Measurements from ENCODE around the gene ZNF710.
"Not testable (repeated sequence)": the region's sequence is repeated elsewhere in the genome, so short reads cannot be mapped to it uniquely, and the experiment has no call there.

Gene ZNF710

GRCh38 chr15:90067953-90068606 is 67.0 kb downstream of the ZNF710 start:
- Histone ChIP-seq H3K36me3 (ENCODE audit: insufficient read depth, low read length) (peaks cover 23% of the 10 kb centered on the region; the same call in 1 of the 2 replicates), H3K4me2 (ENCODE audit: low read depth, low read length, poor library complexity, severe bottlenecking) (no peak overlapping the region), H4K20me1 (ENCODE audit: insufficient read depth, low read length, poor library complexity, severe bottlenecking) (no peaks in the 10 kb centered on the region), H3K4me1 (ENCODE audit: insufficient read depth, low read length, poor library complexity, severe bottlenecking) (no peaks in the 10 kb centered on the region), H3K9ac (ENCODE audit: low read depth, low read length, poor library complexity, severe bottlenecking) (no peak overlapping the region), H3K9me3 (ENCODE audit: insufficient read depth, low read depth, low read length) (no peaks in the 10 kb centered on the region), H2AFZ (ENCODE audit: low read length) (no peak overlapping the region), H3K9me2 (replicated peaks; ENCODE audit: low read depth, low read length) (no peaks in the 10 kb centered on the region), H3K4me3 (ENCODE audit: low read length, poor library complexity, severe bottlenecking) (no peak overlapping the region), H3K27me3 (ENCODE audit: insufficient read depth, low read length, poor library complexity, severe bottlenecking) (no peaks in the 10 kb centered on the region), H3F3A (ENCODE audit: low read depth) (no peaks in the 10 kb centered on the region), H3K79me2 (ENCODE audit: insufficient read depth, low read length) (no peaks in the 10 kb centered on the region)
- no peak for TF ChIP-seq CTCF (conservative IDR thresholded peaks at IDR 0.05; ENCODE audit: low read length)
- TF ChIP-seq EZH2phosphoT487 (IDR thresholded peaks at IDR 0.05; ENCODE audit: borderline replicate concordance) = no peak

GRCh38 chr15:90070623-90071022 is 69.5 kb downstream of the ZNF710 start:
- H3K79me2 ChIP-seq (ENCODE audit: insufficient read depth, low read length); H3K27me3 ChIP-seq (ENCODE audit: insufficient read depth, low read length, poor library complexity, severe bottlenecking); H2AFZ ChIP-seq (ENCODE audit: low read length); H3K4me2 ChIP-seq (ENCODE audit: low read depth, low read length, poor library complexity, severe bottlenecking); H3K9ac ChIP-seq (ENCODE audit: low read depth, low read length, poor library complexity, severe bottlenecking); H3K9me2 ChIP-seq (replicated peaks; ENCODE audit: low read depth, low read length); H4K20me1 ChIP-seq (ENCODE audit: insufficient read depth, low read length, poor library complexity, severe bottlenecking); H3K4me1 ChIP-seq (ENCODE audit: insufficient read depth, low read length, poor library complexity, severe bottlenecking); H3K4me3 ChIP-seq (ENCODE audit: low read length, poor library complexity, severe bottlenecking); H3K9me3 ChIP-seq (ENCODE audit: insufficient read depth, low read depth, low read length); H3F3A ChIP-seq (ENCODE audit: low read depth): not testable (repeated sequence)
- peaks cover 42% of the 10 kb centered on the region; the same call in 1 of the 2 replicates for H3K36me3 ChIP-seq (ENCODE audit: insufficient read depth, low read length)

GRCh38 chr15:90071220-90071807 is 70.2 kb downstream of the ZNF710 start:
- Histone ChIP-seq H3F3A (ENCODE audit: low read depth) (no peaks in the 10 kb centered on the region), H3K4me2 (ENCODE audit: low read depth, low read length, poor library complexity, severe bottlenecking) (no peak overlapping the region), H3K79me2 (ENCODE audit: insufficient read depth, low read length) (no peaks in the 10 kb centered on the region), H3K9me2 (replicated peaks; ENCODE audit: low read depth, low read length) (no peaks in the 10 kb centered on the region), H3K4me1 (ENCODE audit: insufficient read depth, low read length, poor library complexity, severe bottlenecking) (no peaks in the 10 kb centered on the region), H3K9ac (ENCODE audit: low read depth, low read length, poor library complexity, severe bottlenecking) (no peak overlapping the region), H2AFZ (ENCODE audit: low read length) (no peak overlapping the region), H3K9me3 (ENCODE audit: insufficient read depth, low read depth, low read length) (no peaks in the 10 kb centered on the region), H3K4me3 (ENCODE audit: low read length, poor library complexity, severe bottlenecking) (no peak overlapping the region), H3K36me3 (ENCODE audit: insufficient read depth, low read length) (peaks cover 49% of the 10 kb centered on the region; the same call in 1 of the 2 replicates), H3K27me3 (ENCODE audit: insufficient read depth, low read length, poor library complexity, severe bottlenecking) (no peaks in the 10 kb centered on the region), H4K20me1 (ENCODE audit: insufficient read depth, low read length, poor library complexity, severe bottlenecking) (no peaks in the 10 kb centered on the region)
- TF ChIP-seq EZH2phosphoT487 (IDR thresholded peaks at IDR 0.05; ENCODE audit: borderline replicate concordance) (no peak), CTCF (conservative IDR thresholded peaks at IDR 0.05; ENCODE audit: low read length) (peak; percentile 94)
